HepG2 (cell line): Measurements from ENCODE around the gene GADD45A. TPM values are rescaled to one million over a fixed set of nuclear protein-coding genes. Genes with fewer than 3 reads are reported as not detected.

ENCODE experiments used
- polyA plus RNA-seq, 8 experiments: library from polyadenylated mRNA; depleted of rRNA in 3 of 8; stranded (reverse) in 7 of 8; unstranded in 1 of 8; fragments of >200 nt; fragmentation: Illumina TruSeq in 4 of 8; extraction: Trizol in 4 of 8; gene quantifications; 2 replicates each; pipeline versions ENCODE4 v1.2.1 to v1.2.3, GENCODE V29; 2011 to 2016; ENCODE audit warnings: low read depth in 4 of 8, missing spikeins in 1 of 8, mixed read lengths in 1 of 8; ENCODE audit not compliant: insufficient read depth in 1 of 8
- small RNA-seq, 3 experiments: library from RNA; depleted of rRNA; stranded (forward); fragments of <200 nt; gene quantifications; one replicate each; pipeline ENCODE3, GENCODE V24; 2012; ENCODE audit warnings: low read depth in 2 of 3, low replicate concordance in 1 of 3; ENCODE audit not compliant: insufficient read length in 3 of 3, insufficient read depth in 2 of 3
- total RNA-seq, 5 experiments: library from RNA; depleted of rRNA; stranded (reverse); fragments of >200 nt; fragmentation: Illumina TruSeq; extraction: Trizol; gene quantifications; 2 replicates each; pipeline ENCODE4 v1.2.3, GENCODE V29; 2016; ENCODE audit warnings: low read depth in 1 of 5

The GADD45A gene
- total and polyA plus RNA-seq, 2 of the 13 experiments (the other 11 are each of a cell fraction or from before 2014, with no cell fraction given), result 33.2 to 46.2 TPM

Small RNA genes lying within 50 kb of the gene (small RNA-seq; reads per million reads assigned to genes)
- gene RN7SL392P, result 0 reads per million in 3 experiments

Other genes with a start within 250 kb of the GADD45A start
- gene GNG12, start 148.3 kb downstream of the GADD45A start, total RNA-seq (2016; rRNA removed; fragmentation: Illumina TruSeq; extraction: Trizol), result 0.11 and 0.17 TPM in 2 replicates
- gene GNG12, start 148.3 kb downstream of the GADD45A start, polyA plus RNA-seq (2011; rRNA removed), result 0.11 and 0.17 TPM in 2 replicates